Inflammatory macrophage treated with lipopolysaccharide for 4 hours (primary cell): Measurements from ENCODE around the gene TBC1D5.
"Not testable (repeated sequence)": the region's sequence is repeated elsewhere in the genome, so short reads cannot be mapped to it uniquely, and the experiment has no call there.

Experiments
- DNase-seq: peaks from one replicate; pipeline ENCODE4 v3.0.0-alpha.2; 2020

Gene TBC1D5

GRCh38 chr3:17707813-17708543 lies 34.5 kb downstream of the TBC1D5 start:
- DNase-seq = peak; percentile 43

- DNase-seq = not testable (repeated sequence)
Observed at GRCh38 chr3:17705991-17706390, 36.4 kb downstream of the TBC1D5 start.

GRCh38 chr3:17699815-17700214 lies 42.6 kb downstream of the TBC1D5 start:
- DNase-seq = not testable (repeated sequence)

DNA sequence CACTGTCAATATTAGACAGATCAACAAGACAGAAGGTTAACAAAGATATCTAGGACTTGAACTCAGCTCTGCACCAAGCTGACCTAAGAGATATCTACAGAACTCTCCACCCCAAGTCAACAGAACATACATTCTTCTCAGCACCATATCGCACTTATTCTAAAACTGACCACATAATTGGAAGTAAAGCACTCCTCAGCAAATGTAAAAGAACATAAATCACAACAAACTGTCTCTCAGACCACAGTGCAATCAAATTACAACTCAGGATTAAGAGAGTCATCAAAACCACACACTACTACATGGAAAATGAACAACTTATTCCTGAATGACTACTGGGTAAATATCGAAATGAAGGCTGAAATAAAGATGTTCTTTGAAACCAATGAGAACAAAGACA lies 46.8 kb downstream of the TBC1D5 start:
- DNase-seq = not testable (repeated sequence)

GRCh38 chr3:17693670-17693999 lies 48.8 kb downstream of the TBC1D5 start:
- not testable (repeated sequence) for DNase-seq

GRCh38 chr3:17692846-17693669 lies 49.4 kb downstream of the TBC1D5 start:
- DNase-seq = not testable (repeated sequence)

DNA sequence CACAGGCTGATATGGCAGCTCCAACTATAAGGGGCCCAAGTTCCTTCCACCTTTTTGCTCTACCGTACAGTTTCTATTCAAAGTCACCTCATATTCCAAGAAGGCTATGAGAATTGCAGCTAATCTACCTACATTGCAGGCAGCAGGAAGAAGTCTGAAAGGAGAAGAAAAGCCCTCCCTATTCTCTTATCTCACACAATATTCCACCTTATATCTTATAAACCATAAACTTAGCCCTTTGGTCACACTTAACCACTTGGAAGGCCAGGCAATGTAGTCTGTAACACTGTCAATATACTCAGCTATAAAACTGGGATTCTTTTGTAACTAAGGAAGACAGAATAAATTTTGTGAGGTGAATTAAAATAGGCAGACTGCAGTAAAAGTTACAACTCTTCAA lies 54.9 kb downstream of the TBC1D5 start:
- no peak for DNase-seq

DNA sequence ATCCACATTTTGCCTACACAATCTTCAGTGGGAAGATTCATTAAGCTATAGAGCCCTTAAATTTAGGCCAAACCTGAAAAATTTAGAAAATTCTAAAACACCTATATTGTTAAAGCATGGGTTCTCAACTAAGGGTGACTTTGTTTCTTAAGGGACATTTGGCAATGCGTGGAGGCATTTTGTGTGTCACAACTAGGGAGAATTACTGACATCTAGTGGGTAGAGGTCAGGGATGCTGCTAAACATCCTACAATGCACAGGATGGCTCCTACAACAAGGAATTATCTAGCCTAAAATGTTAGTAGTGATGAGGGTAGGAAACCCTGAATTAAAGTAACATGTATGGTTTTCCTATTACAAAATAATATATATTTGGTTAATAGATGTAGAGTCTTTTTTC lies 55.8 kb downstream of the TBC1D5 start:
- DNase-seq = peak; percentile 36

GRCh38 chr3:17683542-17684207 lies 58.8 kb downstream of the TBC1D5 start:
- DNase-seq = no peak

DNA sequence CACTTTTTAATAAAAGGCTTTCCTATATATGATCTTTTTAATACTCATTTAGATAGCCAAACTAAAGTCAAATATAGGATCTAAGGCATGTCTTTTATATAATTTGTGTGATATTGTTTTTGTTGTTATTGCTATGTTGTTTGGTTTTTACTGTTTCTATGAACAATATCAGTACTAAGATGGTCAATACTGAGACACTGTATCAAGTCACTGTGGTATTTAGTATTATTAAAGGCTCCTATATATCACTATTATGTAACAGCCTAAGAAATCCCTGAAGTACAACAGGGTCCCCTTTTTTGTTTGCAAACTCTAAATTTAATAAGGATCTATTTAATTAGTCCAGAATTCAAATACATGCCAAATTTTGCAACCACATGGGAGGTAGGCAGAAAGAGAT lies 61.9 kb downstream of the TBC1D5 start:
- DNase-seq = no peak

GRCh38 chr3:17678116-17678741 lies 64.2 kb downstream of the TBC1D5 start:
- peak; percentile 32 for DNase-seq

GRCh38 chr3:17674082-17674686 lies 68.2 kb downstream of the TBC1D5 start:
- DNase-seq = no peak

DNA sequence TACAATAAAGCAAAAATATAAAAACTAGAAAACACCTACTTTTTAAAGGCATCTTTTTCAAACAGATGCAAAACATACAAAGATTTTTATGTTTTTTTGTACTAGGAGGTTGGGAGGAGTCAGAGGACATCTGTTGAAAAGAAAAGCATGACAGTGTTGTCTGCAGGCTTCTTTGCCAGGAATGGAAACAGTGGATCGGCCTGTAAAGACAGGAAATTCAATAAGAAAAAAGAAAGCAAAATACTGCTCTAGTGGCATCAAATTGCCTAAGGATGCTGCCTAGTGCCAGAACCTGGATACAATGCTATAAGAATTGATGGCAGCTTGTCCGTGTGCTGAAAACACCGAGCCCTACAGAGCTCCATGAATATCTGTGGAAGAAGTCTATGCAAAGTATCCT lies 69.9 kb downstream of the TBC1D5 start:
- DNase-seq = no peak

- DNase-seq = no peak
Observed at GRCh38 chr3:17670749-17671148, 71.7 kb downstream of the TBC1D5 start.

- no peak for DNase-seq
Observed at GRCh38 chr3:17664923-17665322, 77.5 kb downstream of the TBC1D5 start.

DNA sequence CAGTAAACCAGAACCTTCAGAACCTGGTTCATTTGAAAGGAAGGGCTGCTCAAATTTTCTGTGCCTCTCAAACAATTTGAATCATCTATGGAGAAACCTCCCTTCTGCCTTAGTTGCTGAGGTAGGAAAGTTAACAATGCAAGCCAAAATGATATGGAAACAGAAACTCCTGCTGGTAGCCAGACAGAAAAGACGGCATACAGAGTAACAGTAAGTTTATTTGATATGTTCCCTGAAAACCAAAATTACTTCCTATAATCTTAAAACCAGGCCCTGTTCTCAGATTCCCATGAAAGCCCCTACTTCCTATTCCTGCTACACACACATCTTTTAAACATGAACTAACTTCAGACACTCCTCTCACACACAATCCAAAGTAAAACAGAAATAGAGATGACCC lies 86.2 kb downstream of the TBC1D5 start:
- peak; percentile 7 for DNase-seq

DNA sequence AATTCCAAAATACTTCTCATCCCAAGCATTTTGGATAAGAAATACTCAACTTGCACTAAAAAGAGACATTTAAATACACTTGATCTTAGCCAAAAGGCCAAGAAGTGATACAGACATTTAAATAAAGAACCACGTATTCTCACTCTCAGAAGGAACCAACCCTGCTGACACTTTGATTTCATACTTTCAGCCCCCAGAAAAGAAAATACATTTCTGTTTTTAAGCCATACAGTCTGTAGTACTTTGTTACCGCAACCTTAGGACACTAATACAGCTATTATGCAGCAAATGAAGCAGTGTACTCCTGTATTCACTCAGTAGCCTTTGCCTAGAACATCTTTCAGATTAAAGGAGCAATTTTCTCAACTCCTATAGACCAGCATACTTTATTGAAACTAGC lies 86.7 kb downstream of the TBC1D5 start:
- DNase-seq = no peak

GRCh38 chr3:17649748-17650147 lies 92.7 kb downstream of the TBC1D5 start:
- DNase-seq = not testable (repeated sequence)

GRCh38 chr3:17648630-17649355 lies 93.6 kb downstream of the TBC1D5 start:
- not testable (repeated sequence) for DNase-seq

- DNase-seq = peak; percentile 81
Observed at GRCh38 chr3:17645074-17645698, 97.2 kb downstream of the TBC1D5 start.

GRCh38 chr3:17643691-17644090 lies 98.7 kb downstream of the TBC1D5 start:
- no peak for DNase-seq

GRCh38 chr3:17642474-17642873 lies 100.0 kb downstream of the TBC1D5 start:
- DNase-seq = no peak
